ENCODE data around the gene ATXN1.
"Not testable (repeated sequence)": the region's sequence is repeated elsewhere in the genome, so short reads cannot be mapped to it uniquely, and the experiment has no call there.

The ATXN1 gene

DNA sequence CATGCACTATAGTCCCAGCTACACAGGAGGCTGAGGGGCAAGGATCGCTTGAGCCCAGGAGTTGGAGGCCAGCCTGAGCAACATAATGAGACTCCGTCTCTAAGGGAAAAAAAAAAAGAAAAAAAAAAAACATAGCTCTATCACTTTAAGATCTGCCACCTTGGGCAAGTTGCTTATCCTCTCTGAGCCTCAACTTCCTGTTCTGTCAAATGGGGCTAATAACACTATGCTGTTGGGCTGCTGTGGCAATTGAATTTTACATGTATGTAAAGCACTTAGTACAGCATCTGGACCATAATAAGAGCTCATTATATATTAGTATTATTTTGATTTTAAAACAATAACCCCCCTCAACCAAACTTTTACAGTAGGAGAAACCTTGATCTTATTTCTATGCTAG lies 141.5 kb downstream of the ATXN1 start:
- H3K4me3 ChIP-seq (ENCODE audit: low read depth, low read length): no peak overlapping the region
- TF ChIP-seq, protein P1, sequence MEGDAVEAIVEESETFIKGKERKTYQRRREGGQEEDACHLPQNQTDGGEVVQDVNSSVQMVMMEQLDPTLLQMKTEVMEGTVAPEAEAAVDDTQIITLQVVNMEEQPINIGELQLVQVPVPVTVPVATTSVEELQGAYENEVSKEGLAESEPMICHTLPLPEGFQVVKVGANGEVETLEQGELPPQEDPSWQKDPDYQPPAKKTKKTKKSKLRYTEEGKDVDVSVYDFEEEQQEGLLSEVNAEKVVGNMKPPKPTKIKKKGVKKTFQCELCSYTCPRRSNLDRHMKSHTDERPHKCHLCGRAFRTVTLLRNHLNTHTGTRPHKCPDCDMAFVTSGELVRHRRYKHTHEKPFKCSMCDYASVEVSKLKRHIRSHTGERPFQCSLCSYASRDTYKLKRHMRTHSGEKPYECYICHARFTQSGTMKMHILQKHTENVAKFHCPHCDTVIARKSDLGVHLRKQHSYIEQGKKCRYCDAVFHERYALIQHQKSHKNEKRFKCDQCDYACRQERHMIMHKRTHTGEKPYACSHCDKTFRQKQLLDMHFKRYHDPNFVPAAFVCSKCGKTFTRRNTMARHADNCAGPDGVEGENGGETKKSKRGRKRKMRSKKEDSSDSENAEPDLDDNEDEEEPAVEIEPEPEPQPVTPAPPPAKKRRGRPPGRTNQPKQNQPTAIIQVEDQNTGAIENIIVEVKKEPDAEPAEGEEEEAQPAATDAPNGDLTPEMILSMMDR (IDR thresholded peaks at IDR 0.05; ENCODE audit: borderline replicate concordance, insufficient read depth, low read depth, low read length): no peak

DNA sequence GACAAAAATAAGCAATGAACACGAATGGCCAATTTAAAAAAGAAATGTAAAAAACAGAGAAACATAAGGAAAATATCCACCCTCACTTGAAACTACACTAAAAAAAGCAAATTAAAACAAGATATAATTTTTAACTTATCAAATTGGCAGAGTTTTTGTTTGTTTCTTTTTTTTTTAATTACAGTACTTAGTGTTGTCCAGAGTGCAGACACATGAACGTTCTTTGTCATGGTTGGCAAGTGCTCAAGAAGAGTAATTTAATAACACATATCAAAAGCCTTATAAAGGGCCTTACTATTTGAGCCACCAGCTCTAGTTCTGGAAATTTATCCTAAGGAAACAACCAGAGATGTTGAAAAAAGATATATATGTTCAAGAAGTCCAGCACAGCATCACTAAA lies 142.3 kb downstream of the ATXN1 start:
- H3K4me3 ChIP-seq (ENCODE audit: low read depth, low read length): no peak overlapping the region
- TF ChIP-seq, protein P1 (IDR thresholded peaks at IDR 0.05; ENCODE audit: borderline replicate concordance, insufficient read depth, low read depth, low read length): no peak

DNA sequence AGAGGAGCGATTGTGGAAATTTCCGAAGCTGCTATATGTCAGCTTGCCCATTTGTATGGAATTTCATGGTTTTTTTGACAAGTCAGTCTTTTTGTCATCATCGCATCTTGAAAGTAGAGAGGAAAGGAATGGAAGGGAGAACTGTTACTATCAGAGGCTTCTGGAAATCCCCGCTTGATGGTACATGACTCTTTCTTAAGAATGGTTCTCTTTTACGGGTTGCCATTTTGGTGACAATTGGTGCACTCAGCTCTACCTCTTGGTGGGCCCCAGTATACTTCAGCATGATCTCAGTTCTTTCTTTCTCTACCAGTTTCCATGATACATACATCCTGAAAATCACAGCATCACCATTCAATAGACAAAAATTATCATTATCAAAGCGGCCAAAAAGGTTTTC lies 146.0 kb downstream of the ATXN1 start:
- H3K4me3 ChIP-seq (ENCODE audit: low read depth, low read length): not testable (repeated sequence)

DNA sequence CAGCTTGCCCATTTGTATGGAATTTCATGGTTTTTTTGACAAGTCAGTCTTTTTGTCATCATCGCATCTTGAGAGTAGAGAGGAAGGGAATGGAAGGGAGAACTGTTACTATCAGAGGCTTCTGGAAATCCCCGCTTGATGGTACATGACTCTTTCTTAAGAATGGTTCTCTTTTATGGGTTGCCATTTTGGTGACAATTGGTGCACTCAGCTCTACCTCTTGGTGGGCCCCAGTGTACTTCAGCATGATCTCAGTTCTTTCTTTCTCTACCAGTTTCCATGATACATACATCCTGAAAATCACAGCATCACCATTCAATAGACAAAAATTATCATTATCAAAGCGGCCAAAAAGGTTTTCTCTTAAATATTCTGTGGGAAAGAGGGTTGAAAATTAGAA lies 147.1 kb downstream of the ATXN1 start:
- H3K4me3 ChIP-seq (ENCODE audit: low read depth, low read length): not testable (repeated sequence)

DNA sequence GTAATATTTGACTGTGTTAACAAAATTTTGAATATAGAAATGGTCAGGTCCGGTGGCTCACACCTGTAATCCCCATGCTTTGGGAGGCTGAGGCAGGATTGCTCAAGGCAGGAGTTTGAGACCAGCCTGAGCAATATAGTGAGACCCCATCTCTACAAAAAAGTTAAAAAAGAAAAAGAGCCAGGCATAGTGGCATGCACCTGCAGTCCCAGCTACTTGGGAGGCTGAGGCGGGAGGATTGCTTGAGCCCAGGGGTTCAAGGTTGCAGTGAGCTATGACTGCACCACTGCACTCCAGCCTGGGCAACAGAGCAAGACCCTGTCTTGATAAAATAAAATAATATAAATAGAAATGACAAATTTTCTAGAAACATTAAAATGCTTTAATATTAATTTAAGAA lies 147.8 kb downstream of the ATXN1 start:
- not testable (repeated sequence) for H3K4me3 ChIP-seq (ENCODE audit: low read depth, low read length)

DNA sequence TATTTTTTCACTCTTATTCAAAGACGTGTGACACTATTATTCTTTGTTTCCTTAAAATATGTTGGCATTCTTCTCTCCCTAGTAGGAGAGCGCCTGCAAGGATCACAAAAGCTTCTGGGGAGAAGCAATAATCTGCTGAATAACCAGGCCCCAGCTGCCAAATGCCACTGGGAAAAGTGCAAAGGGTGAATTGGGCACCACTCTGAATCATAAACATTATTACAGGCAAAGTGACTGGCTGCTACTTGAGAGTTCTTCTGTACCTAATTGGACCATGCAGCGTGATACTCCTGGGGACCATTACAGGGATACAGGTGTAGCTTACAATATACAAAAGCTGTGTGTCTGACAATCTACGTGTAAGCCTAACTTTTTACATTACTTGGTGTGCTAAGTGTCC lies 152.8 kb downstream of the ATXN1 start:
- TF ChIP-seq, protein P1 (IDR thresholded peaks at IDR 0.05; ENCODE audit: borderline replicate concordance, insufficient read depth, low read depth, low read length): no peak
- H3K4me3 ChIP-seq (ENCODE audit: low read depth, low read length): no peak overlapping the region

DNA sequence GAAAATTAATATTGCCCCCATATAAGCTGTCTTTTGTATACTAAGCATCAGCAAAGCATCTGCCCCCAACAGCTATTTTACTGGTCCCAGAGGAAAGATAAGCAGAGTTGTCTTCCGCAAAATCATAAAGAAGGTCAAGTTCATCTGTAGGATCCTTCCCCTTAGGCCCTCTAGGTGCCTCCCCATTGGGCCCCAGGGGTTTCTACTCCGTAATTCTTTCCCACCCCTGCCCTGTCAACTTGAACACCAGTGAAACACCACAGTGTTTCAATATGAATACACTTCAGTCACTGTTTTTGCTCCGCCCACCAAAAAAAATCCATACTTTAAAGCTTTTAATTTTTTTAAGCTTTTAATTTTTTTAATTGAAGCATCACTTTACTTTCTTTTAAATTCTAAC lies 159.2 kb downstream of the ATXN1 start:
- TF ChIP-seq, protein P1 (IDR thresholded peaks at IDR 0.05; ENCODE audit: borderline replicate concordance, insufficient read depth, low read depth, low read length): no peak
- no peak overlapping the region for H3K4me3 ChIP-seq (ENCODE audit: low read depth, low read length)

DNA sequence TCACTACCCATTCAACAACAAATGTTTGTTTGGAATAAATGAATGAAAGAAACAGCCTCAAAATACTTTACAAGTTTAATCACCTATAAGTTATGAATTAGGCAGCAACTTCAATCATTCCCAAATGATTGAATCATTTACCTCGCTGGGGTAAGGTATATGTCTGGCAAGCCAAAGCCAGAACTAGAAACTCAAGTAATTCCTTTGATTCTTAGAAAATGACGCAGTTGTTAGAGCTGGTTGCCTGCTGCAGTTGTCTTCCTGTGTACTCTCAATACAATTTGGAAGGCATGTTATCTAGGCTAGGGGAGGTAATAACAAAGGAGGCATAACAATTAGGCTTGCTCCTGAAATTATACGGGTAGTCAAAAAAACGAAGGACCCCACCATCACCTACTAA lies 160.6 kb downstream of the ATXN1 start:
- no peak overlapping the region for H3K4me3 ChIP-seq (ENCODE audit: low read depth, low read length)
- TF ChIP-seq, protein P1 (IDR thresholded peaks at IDR 0.05; ENCODE audit: borderline replicate concordance, insufficient read depth, low read depth, low read length): no peak

DNA sequence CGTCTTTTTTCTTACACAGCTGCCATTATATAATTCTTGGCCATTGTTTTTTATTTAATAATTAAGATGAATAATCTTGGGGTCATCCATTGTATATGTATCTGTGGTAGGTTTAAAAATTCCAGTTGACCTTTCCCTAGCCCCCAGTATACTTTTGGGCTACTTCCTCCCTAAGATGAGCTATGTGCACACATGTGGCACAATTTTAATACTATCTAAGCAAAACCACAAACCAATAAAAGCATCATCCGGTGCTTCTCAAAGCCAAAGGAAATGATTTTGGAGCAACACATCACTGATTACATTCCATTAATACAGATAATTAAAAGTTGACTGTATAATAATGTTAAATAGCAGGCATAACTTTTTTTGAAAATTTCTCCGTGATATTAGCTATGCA lies 161.2 kb downstream of the ATXN1 start:
- TF ChIP-seq, protein P1 (IDR thresholded peaks at IDR 0.05; ENCODE audit: borderline replicate concordance, insufficient read depth, low read depth, low read length): no peak
- H3K4me3 ChIP-seq (ENCODE audit: low read depth, low read length): no peak overlapping the region

Data from GM12875 (cell line).